GM12801 (cell line): Measurements from ENCODE around the gene CALD1.

Source experiments
- CTCF ChIP-seq: IDR thresholded peaks from one replicate; pipeline ENCODE4 v1.5.1; 2011; ENCODE audit warnings: control low read depth; ENCODE audit not compliant: insufficient read length; ENCODE audit errors: extremely low read depth

CALD1 gene

GRCh38 chr7:134903073-134903790, 123.8 kb downstream of the CALD1 start:
- TF ChIP-seq CTCF = no peak

- TF ChIP-seq CTCF = no peak
These were observed 125.9 kb downstream of the CALD1 start for GRCh38 chr7:134905375-134905774.

- no peak for TF ChIP-seq CTCF
These were observed 127.6 kb downstream of the CALD1 start for GRCh38 chr7:134907000-134907399.

- TF ChIP-seq CTCF = no peak
These were observed 128.2 kb downstream of the CALD1 start for GRCh38 chr7:134907639-134908038.

- TF ChIP-seq CTCF = no peak
These were observed 128.9 kb downstream of the CALD1 start for GRCh38 chr7:134908289-134908688.

GRCh38 chr7:134910214-134910890, 130.9 kb downstream of the CALD1 start:
- TF ChIP-seq CTCF = no peak

- no peak for TF ChIP-seq CTCF
These were observed 131.5 kb downstream of the CALD1 start for GRCh38 chr7:134910968-134911367.
